Measurements from ENCODE around the gene PGBD1.

- no peak for TF ChIP-seq EZH2 (IDR thresholded peaks at IDR 0.05; ENCODE audit: low read depth, low read length, severe bottlenecking)
- TF ChIP-seq, protein P1, sequence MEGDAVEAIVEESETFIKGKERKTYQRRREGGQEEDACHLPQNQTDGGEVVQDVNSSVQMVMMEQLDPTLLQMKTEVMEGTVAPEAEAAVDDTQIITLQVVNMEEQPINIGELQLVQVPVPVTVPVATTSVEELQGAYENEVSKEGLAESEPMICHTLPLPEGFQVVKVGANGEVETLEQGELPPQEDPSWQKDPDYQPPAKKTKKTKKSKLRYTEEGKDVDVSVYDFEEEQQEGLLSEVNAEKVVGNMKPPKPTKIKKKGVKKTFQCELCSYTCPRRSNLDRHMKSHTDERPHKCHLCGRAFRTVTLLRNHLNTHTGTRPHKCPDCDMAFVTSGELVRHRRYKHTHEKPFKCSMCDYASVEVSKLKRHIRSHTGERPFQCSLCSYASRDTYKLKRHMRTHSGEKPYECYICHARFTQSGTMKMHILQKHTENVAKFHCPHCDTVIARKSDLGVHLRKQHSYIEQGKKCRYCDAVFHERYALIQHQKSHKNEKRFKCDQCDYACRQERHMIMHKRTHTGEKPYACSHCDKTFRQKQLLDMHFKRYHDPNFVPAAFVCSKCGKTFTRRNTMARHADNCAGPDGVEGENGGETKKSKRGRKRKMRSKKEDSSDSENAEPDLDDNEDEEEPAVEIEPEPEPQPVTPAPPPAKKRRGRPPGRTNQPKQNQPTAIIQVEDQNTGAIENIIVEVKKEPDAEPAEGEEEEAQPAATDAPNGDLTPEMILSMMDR (IDR thresholded peaks at IDR 0.05; ENCODE audit: control extremely low read depth in 1 of 3, insufficient read depth in 1 of 3, low read depth in 1 of 3, low read length in 3 of 3): no peak
- no peak for TF ChIP-seq TAF1 (IDR thresholded peaks at IDR 0.05; ENCODE audit: low read depth, low read length)
- no peak for TF ChIP-seq EP300 (IDR thresholded peaks at IDR 0.05; ENCODE audit: borderline replicate concordance in 1 of 2, low read depth in 2 of 2, low read length in 2 of 2)
- TF ChIP-seq ATF2 (IDR thresholded peaks at IDR 0.05; ENCODE audit: low read length): no peak
- no peak for TF ChIP-seq JUND (IDR thresholded peaks at IDR 0.05; ENCODE audit: low read length)
- no peak for TF ChIP-seq RFX5 (IDR thresholded peaks at IDR 0.05; ENCODE audit: borderline replicate concordance, low read depth, low read length)
- TF ChIP-seq, protein P2, sequence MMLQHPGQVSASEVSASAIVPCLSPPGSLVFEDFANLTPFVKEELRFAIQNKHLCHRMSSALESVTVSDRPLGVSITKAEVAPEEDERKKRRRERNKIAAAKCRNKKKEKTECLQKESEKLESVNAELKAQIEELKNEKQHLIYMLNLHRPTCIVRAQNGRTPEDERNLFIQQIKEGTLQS (IDR thresholded peaks at IDR 0.05; ENCODE audit: insufficient read depth, low read depth, low read length): no peak
- TF ChIP-seq TAF7 (optimal IDR thresholded peaks at IDR 0.05; ENCODE audit: borderline replicate concordance, low read depth, low read length): no peak
- no peak for TF ChIP-seq GTF2F1 (IDR thresholded peaks at IDR 0.05; ENCODE audit: borderline replicate concordance, low read depth, low read length)
- no peak for TF ChIP-seq RXRA (IDR thresholded peaks at IDR 0.05; ENCODE audit: insufficient read depth, low read depth, low read length)
- no peak for TF ChIP-seq CREB1 (IDR thresholded peaks at IDR 0.05)
Observed at GRCh38 chr6:28322661-28323060, 41.3 kb downstream of the PGBD1 start.

Data from H1 (cell line).